HepG2 (cell line): ENCODE data around the gene ST3GAL4.
"Not testable (repeated sequence)": the region's sequence is repeated elsewhere in the genome, so short reads cannot be mapped to it uniquely, and the experiment has no call there.

Source experiments
- CTCF ChIP-seq: sonication (generic); formaldehyde crosslinking; IDR thresholded peaks from 2 replicates; pipeline ENCODE4 v1.5.0; 2020; ENCODE audit warnings: mild to moderate bottlenecking, missing genetic modification reagents, moderate library complexity
- EZH2 ChIP-seq: conservative IDR thresholded peaks from 2 replicates; pipeline ENCODE4 v1.6.1; 2012; ENCODE audit warnings: mild to moderate bottlenecking, low read depth, low read length, moderate library complexity
- FOXO4 ChIP-seq: sonication (generic); formaldehyde crosslinking; conservative IDR thresholded peaks from 2 replicates; pipeline ENCODE4 v1.8.1; 2023; ENCODE audit warnings: missing genetic modification reagents
- JUNB ChIP-seq: sonication (generic); formaldehyde crosslinking; IDR thresholded peaks from 2 replicates; pipeline ENCODE4 v1.8.0; 2022; ENCODE audit warnings: missing genetic modification reagents, mild to moderate bottlenecking, borderline replicate concordance
- KLF9 ChIP-seq: IDR thresholded peaks from 2 replicates; pipeline ENCODE4 v1.6.1; 2016; ENCODE audit warnings: low read depth
- MEIS2 ChIP-seq: sonication (generic); formaldehyde crosslinking; IDR thresholded peaks from 2 replicates; pipeline ENCODE4 v1.9.0; 2021; ENCODE audit warnings: mild to moderate bottlenecking, missing genetic modification reagents
- MLX ChIP-seq: IDR thresholded peaks from 2 replicates; pipeline ENCODE4 v1.6.1; 2016
- NR2C2 ChIP-seq: sonication (generic); formaldehyde crosslinking; IDR thresholded peaks from 2 replicates; pipeline ENCODE4 v1.4.0; 2020; ENCODE audit warnings: missing genetic modification reagents, mild to moderate bottlenecking, moderate library complexity, borderline replicate concordance

- not testable (repeated sequence) for TF ChIP-seq MEIS2 (CRISPR knock-in tag); CTCF (CRISPR knock-in tag); EZH2; JUNB (CRISPR knock-in tag); FOXO4 (CRISPR knock-in tag); KLF9 (CRISPR knock-in tag); NR2C2; MLX (CRISPR knock-in tag)
These were observed 40.3 kb downstream of the ST3GAL4 start for GRCh38 chr11:126395784-126396183.
